Spleen (tissue), 7 donors: ENCODE measurements around the gene DDX5.

Source experiments
- POLR2AphosphoS5 ChIP-seq, 3 donors: sonication (generic); formaldehyde crosslinking; IDR thresholded peaks; one replicate each; pipeline ENCODE4 v1.5.1; 2017; ENCODE audit warnings: antibody characterized with exemption in 3 of 3
- TF ChIP-seq, protein P1 (sequence below), 11 experiments: fragments of 200-600 bp in 7 of 11; fragments of 450-650 bp in 4 of 11; sonication (generic) in 4 of 11; IDR thresholded peaks in 8 of 11; conservative IDR thresholded peaks in 3 of 11; 1 replicate in 7 of 11; 2 replicates in 4 of 11; pipeline versions ENCODE4 v1.4.0 to v1.8.0; 2016 to 2021; ENCODE audit warnings: antibody characterized with exemption in 11 of 11, inconsistent platforms in 4 of 11, mild to moderate bottlenecking in 1 of 11
- donor health status: DM: no; HTN: no; CAD: no; lungs with moderate emphysema.
- donor health status: DM: no; HTN: no; CAD: no.
- donor health status: DM: no; HTN: no; CAD: no.

DNA sequence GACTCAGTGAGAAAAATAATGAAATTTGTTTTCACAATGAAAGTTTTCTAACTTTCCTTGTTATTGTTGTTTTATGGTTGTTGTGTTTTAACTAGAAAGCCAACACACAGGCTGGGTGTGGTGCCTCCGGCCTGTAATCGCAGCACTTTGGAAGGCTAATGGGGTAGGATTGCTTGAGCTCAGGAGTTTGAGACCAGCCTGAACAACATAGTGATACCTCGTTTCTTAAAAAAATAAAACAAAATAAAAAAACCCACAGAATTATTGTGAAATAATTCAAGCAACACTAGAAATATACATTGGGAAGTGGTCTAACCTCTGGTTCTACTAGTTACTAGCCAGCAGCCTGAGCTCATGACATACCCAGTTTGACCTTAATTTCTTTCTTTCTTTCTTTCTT lies 56.5 kb downstream of the DDX5 start:
- TF ChIP-seq, protein P1, sequence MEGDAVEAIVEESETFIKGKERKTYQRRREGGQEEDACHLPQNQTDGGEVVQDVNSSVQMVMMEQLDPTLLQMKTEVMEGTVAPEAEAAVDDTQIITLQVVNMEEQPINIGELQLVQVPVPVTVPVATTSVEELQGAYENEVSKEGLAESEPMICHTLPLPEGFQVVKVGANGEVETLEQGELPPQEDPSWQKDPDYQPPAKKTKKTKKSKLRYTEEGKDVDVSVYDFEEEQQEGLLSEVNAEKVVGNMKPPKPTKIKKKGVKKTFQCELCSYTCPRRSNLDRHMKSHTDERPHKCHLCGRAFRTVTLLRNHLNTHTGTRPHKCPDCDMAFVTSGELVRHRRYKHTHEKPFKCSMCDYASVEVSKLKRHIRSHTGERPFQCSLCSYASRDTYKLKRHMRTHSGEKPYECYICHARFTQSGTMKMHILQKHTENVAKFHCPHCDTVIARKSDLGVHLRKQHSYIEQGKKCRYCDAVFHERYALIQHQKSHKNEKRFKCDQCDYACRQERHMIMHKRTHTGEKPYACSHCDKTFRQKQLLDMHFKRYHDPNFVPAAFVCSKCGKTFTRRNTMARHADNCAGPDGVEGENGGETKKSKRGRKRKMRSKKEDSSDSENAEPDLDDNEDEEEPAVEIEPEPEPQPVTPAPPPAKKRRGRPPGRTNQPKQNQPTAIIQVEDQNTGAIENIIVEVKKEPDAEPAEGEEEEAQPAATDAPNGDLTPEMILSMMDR (IDR thresholded peaks at IDR 0.05 in 8 of 11, conservative IDR thresholded peaks at IDR 0.05 in 3 of 11) = no peak
- no peak for TF ChIP-seq POLR2AphosphoS5 (IDR thresholded peaks at IDR 0.05)
